ACC112 (cell line): Measurements from ENCODE around the gene NEK9.

Experiments used
- H2AFZ ChIP-seq: fragments of 200-600 bp; sonication (generic); one replicate; pipeline ENCODE4 v1.6.0; 2017; ENCODE audit warnings: antibody characterized with exemption, low read length; ENCODE audit not compliant: unreplicated experiment
- H3K27ac ChIP-seq: fragments of 200-600 bp; sonication (generic); 2 replicates; pipeline ENCODE4 v1.5.1; 2014; ENCODE audit warnings: low read depth, mild to moderate bottlenecking, antibody characterized with exemption, low read length, moderate library complexity
- H3K27me3 ChIP-seq: fragments of 200-600 bp; sonication (generic); 2 replicates; pipeline ENCODE4 v1.6.1; 2014; ENCODE audit warnings: mild to moderate bottlenecking, antibody characterized with exemption, low read length, moderate library complexity, mixed read lengths; ENCODE audit not compliant: insufficient read depth
- H3K36me3 ChIP-seq: fragments of 200-600 bp; sonication (generic); 2 replicates; pipeline ENCODE4 v1.6.1; 2016; ENCODE audit warnings: mild to moderate bottlenecking, antibody characterized with exemption, low read length, moderate library complexity, mixed read lengths; ENCODE audit not compliant: insufficient read depth
- H3K4me1 ChIP-seq: fragments of 200-600 bp; sonication (generic); one replicate; pipeline ENCODE4 v1.6.1; 2016; ENCODE audit warnings: low read length, mixed read lengths; ENCODE audit not compliant: insufficient read depth, unreplicated experiment, control insufficient read depth
- H3K4me3 ChIP-seq: fragments of 200-600 bp; sonication (generic); 2 replicates; pipeline ENCODE4 v1.5.1; 2014; ENCODE audit warnings: mild to moderate bottlenecking, low read depth, low read length
- H3K79me2 ChIP-seq: fragments of 200-600 bp; sonication (generic); one replicate; pipeline ENCODE4 v1.6.0; 2016; ENCODE audit warnings: low read length; ENCODE audit not compliant: control insufficient read depth, unreplicated experiment, insufficient read depth

NEK9 gene

DNA sequence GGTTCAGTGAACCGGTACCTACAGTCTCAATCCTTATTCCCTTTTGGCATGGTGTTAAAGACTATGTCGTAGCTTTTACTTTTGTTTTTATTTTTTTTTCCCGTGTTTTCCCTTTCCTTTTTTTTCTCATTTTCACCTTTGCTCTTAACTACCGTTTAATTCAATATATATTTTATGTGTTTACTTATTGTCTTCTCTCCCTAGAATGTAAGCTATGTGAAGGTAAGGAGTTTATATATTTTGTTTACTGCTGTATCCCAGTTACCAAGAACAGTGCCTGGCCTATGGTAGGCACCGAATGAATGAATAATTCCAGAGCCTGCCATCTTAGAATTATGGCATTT, 75.3 kb downstream of the NEK9 start:
- peak overlapping the region; percentile 82; the same call in 1 of the 2 replicates for H3K27ac ChIP-seq
- H2AFZ ChIP-seq = peak overlapping the region; percentile 92
- H3K4me1 ChIP-seq = peaks cover 47% of the 10 kb centered on the region
- H3K4me3 ChIP-seq = peak overlapping the region; percentile 84
- H3K36me3 ChIP-seq = peaks cover 25% of the 10 kb centered on the region
- H3K79me2 ChIP-seq = peaks cover 39% of the 10 kb centered on the region
- no peaks in the 10 kb centered on the region for H3K27me3 ChIP-seq

GRCh38 chr14:75050852-75051555, 75.8 kb downstream of the NEK9 start, which contains the start of gene MLH3:
Gene MLH3, minus strand, starts transcription at chr14:75051467. Its CDS starts 1,812 bp downstream, at chr14:75049655.
- peaks cover 51% of the 10 kb centered on the region for H3K4me1 ChIP-seq
- H3K27me3 ChIP-seq = no peaks in the 10 kb centered on the region
- peaks cover 42% of the 10 kb centered on the region for H3K79me2 ChIP-seq
- peak within 1 kb of the TSS; percentile 82 for H3K27ac ChIP-seq
- peaks cover 22% of the 10 kb centered on the region for H3K36me3 ChIP-seq
- peak within 1 kb of the TSS; percentile 84 for H3K4me3 ChIP-seq
- peak within 1 kb of the TSS; percentile 92 for H2AFZ ChIP-seq

DNA sequence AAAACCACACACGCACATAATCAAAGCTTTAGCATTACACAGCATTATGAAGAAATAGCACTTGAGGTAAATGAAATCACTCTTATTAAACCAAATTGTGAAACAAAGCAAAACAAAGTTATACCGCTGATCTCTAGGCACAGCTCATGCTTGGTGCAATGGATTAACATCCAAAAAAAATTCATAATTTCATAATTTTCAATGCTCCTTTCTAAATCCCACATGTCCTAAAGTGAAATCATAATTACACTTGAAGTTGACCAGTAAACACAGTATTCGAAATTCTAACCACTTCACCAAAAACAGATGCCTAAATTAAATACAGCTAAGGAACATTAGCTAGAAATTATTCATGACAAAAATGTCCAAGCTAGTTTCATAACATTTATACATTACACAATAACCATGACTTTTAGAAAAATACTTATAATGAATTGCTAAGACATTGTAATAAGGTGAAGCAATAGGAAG, 77.1 kb downstream of the NEK9 start:
- H3K79me2 ChIP-seq = peaks cover 49% of the 10 kb centered on the region
- peaks cover 50% of the 10 kb centered on the region for H3K4me1 ChIP-seq
- no peak overlapping the region for H2AFZ ChIP-seq
- peak overlapping the region; percentile 84 for H3K4me3 ChIP-seq
- no peaks in the 10 kb centered on the region for H3K27me3 ChIP-seq
- peaks cover 22% of the 10 kb centered on the region for H3K36me3 ChIP-seq
- peak overlapping the region; percentile 82 for H3K27ac ChIP-seq

- peaks cover 54% of the 10 kb centered on the region for H3K79me2 ChIP-seq
- no peaks in the 10 kb centered on the region for H3K27me3 ChIP-seq
- H3K27ac ChIP-seq = peak overlapping the region; percentile 82
- no peak overlapping the region for H2AFZ ChIP-seq
- peaks cover 52% of the 10 kb centered on the region for H3K4me1 ChIP-seq
- H3K36me3 ChIP-seq = peaks cover 22% of the 10 kb centered on the region
- H3K4me3 ChIP-seq = peak overlapping the region; percentile 84
These were observed 77.7 kb downstream of the NEK9 start for GRCh38 chr14:75049136-75049535.

GRCh38 chr14:75048101-75048500, 78.7 kb downstream of the NEK9 start:
- H3K79me2 ChIP-seq = peaks cover 65% of the 10 kb centered on the region
- no peaks in the 10 kb centered on the region for H3K27me3 ChIP-seq
- no peak overlapping the region for H3K4me3 ChIP-seq
- H3K4me1 ChIP-seq = peaks cover 50% of the 10 kb centered on the region
- H2AFZ ChIP-seq = no peak overlapping the region
- peaks cover 24% of the 10 kb centered on the region for H3K36me3 ChIP-seq
- H3K27ac ChIP-seq = no peak overlapping the region

DNA sequence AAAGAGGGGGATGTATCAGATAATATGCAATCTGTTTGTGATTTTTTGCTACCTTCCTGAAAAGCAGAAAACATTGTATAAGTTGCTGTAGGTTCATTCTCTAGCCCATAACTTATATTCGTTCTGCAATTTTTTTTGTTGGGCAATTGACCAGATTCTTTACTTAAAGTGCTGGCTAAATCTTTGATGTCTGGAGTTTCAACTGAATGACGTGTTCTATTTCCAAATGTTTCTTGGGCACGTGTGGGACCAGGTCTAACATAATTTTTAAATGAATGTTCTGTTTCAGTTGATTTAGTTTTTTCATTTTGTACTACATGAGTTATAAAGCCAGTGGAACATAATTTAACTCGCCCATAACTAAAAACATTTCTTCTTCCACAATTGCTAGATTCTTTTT, 79.3 kb downstream of the NEK9 start:
- no peak overlapping the region for H2AFZ ChIP-seq
- peaks cover 24% of the 10 kb centered on the region for H3K36me3 ChIP-seq
- peaks cover 51% of the 10 kb centered on the region for H3K4me1 ChIP-seq
- H3K4me3 ChIP-seq = no peak overlapping the region
- no peaks in the 10 kb centered on the region for H3K27me3 ChIP-seq
- no peak overlapping the region for H3K27ac ChIP-seq
- peaks cover 67% of the 10 kb centered on the region for H3K79me2 ChIP-seq

- Histone ChIP-seq H3K27ac (peak overlapping the region; percentile 0; the same call in 1 of the 2 replicates), H3K4me3 (no peak overlapping the region), H3K79me2 (peaks cover 67% of the 10 kb centered on the region), H3K4me1 (peaks cover 57% of the 10 kb centered on the region), H3K36me3 (peaks cover 25% of the 10 kb centered on the region), H2AFZ (no peak overlapping the region), H3K27me3 (no peaks in the 10 kb centered on the region)
These were observed 79.9 kb downstream of the NEK9 start for GRCh38 chr14:75046899-75047298.

GRCh38 chr14:75046275-75046674, 80.6 kb downstream of the NEK9 start:
- Histone ChIP-seq H3K79me2 (peaks cover 67% of the 10 kb centered on the region), H3K27ac (peak overlapping the region; percentile 0; the same call in 1 of the 2 replicates), H3K4me1 (peaks cover 63% of the 10 kb centered on the region), H3K4me3 (no peak overlapping the region), H3K27me3 (no peaks in the 10 kb centered on the region), H3K36me3 (peaks cover 27% of the 10 kb centered on the region), H2AFZ (no peak overlapping the region)

DNA sequence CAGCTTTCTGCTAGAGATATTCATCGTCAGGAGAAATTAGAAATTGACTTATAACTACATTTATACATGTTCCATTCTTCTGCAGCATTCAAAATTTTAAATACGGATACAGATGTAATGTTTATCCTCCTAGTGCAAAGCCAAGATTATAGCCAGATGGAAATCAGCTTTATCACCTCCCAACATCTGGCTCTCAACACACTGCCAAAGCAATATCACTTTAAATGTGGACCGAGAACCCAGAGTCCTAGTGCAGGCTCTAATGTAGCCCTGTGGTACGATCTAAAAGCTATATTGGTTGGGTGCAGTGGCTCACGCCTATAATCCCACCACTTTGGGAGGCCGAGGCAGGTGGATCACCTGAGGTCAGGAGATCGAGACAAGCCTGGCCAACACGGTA, 82.1 kb downstream of the NEK9 start:
- Histone ChIP-seq H3K27ac (peak overlapping the region; percentile 11; the same call in 1 of the 2 replicates), H3K36me3 (peaks cover 30% of the 10 kb centered on the region), H3K79me2 (peaks cover 62% of the 10 kb centered on the region)

DNA sequence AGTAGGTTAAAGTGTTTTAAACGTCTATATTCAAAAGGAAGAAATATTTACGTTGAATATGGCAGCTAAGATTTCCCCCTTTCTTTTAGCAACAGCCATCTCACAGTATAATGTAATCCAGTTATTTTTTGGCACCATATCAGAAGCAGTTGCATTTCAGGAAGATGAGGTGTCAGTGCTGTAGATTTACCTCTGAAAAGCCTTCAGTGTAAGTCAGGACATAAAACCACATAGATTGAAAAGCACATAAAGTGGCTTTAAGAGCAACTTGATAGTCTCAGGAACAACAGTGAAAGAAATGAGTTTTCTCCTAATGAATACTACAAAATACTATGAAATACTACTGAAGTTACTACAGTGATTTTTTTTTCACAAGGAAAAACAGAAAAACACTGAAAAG, 82.5 kb downstream of the NEK9 start:
- peaks cover 58% of the 10 kb centered on the region for H3K79me2 ChIP-seq
- peaks cover 54% of the 10 kb centered on the region for H3K4me1 ChIP-seq

More for the DNA sequence above, 82.1 kb downstream of the NEK9 start:
- peak overlapping the region; percentile 13; the same call in 1 of the 2 replicates for H3K4me3 ChIP-seq
- H2AFZ ChIP-seq = no peak overlapping the region
- no peaks in the 10 kb centered on the region for H3K27me3 ChIP-seq
- H3K4me1 ChIP-seq = peaks cover 59% of the 10 kb centered on the region

GRCh38 chr14:75042035-75042434, 84.8 kb downstream of the NEK9 start:
- peaks cover 36% of the 10 kb centered on the region for H3K79me2 ChIP-seq
- no peak overlapping the region for H2AFZ ChIP-seq
- no peak overlapping the region for H3K4me3 ChIP-seq
- peaks cover 18% of the 10 kb centered on the region for H3K36me3 ChIP-seq
- no peaks in the 10 kb centered on the region for H3K27me3 ChIP-seq
- peak overlapping the region; percentile 5; the same call in 1 of the 2 replicates for H3K27ac ChIP-seq
- peaks cover 44% of the 10 kb centered on the region for H3K4me1 ChIP-seq

More for the DNA sequence above, 82.5 kb downstream of the NEK9 start:
- no peak overlapping the region for H2AFZ ChIP-seq
- peaks cover 30% of the 10 kb centered on the region for H3K36me3 ChIP-seq
- peak overlapping the region; percentile 11; the same call in 1 of the 2 replicates for H3K27ac ChIP-seq
- H3K27me3 ChIP-seq = no peaks in the 10 kb centered on the region
- peak overlapping the region; percentile 13; the same call in 1 of the 2 replicates for H3K4me3 ChIP-seq
